Measurements from ENCODE around the gene CALN1. TPM values are rescaled to one million over a fixed set of nuclear protein-coding genes. Genes with fewer than 3 reads are reported as not detected.

Gene CALN1
- total and polyA plus RNA-seq, 9 of the 15 experiments (the other 6 are each of a cell fraction or from before 2014, with no cell fraction given): 1.4 to 7.5 (median 3.3) TPM

DNA sequence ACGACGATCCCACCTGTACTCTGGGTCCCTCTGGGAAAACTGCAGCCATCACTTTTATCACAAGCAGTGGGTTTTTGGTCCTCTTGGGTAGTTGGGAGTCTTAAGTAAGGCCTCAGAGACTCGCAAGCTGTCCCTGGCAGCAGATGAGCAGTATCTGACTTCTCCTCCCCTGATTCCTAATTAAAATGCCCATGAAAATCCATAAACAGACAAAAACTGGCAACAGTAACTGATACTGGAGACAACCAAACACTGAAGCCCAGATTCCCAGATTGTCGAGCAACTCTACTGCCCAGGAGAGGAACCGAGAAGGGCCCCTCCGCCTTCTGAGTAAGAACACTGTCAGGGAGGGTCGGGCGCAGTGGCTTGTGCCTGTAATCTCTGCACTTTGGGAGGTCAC lies 333.8 kb downstream of the CALN1 start:
- FAIRE-seq (no peak), DNase-seq (ENCODE audit: extremely low read depth in 1 of 4, low spot score in 3 of 4) (no peak), ATAC-seq (no peak)
- Histone ChIP-seq H3K27me3 (ENCODE audit: control insufficient read depth in 2 of 2, insufficient read depth in 2 of 2, low read length in 2 of 2) (peaks cover 3 to 19% of the 10 kb centered on the region in 2 experiments; a peak in 3 of 5 replicates), H3K4me3 (no peak overlapping the region), H3K4me2 (ENCODE audit: insufficient read depth, low read length) (no peak overlapping the region), H2AFZ (ENCODE audit: low read depth, low read length) (no peak overlapping the region), H3K4me1 (replicated peaks in 1 of 2; ENCODE audit: control insufficient read depth in 2 of 2, insufficient read depth in 2 of 2, low read length in 2 of 2) (no peaks in the 10 kb centered on the region), H3K9me3 (replicated peaks; ENCODE audit: control insufficient read depth, insufficient read depth, low read depth, low read length) (no peaks in the 10 kb centered on the region), H3K9me1 (ENCODE audit: control insufficient read depth, insufficient read depth, low read length) (no peaks in the 10 kb centered on the region), H3K27ac (ENCODE audit: extremely low read depth, low read depth, low read length) (no peak overlapping the region), H3K9ac (ENCODE audit: insufficient read depth in 1 of 2, low read depth in 2 of 2, low read length in 2 of 2) (no peak overlapping the region), H4K20me1 (replicated peaks; ENCODE audit: control insufficient read depth, insufficient read depth, low read length) (0 out of 2 replicates have a peak, but pooled peaks cover 5% of the 10 kb centered on the region), H3K79me2 (ENCODE audit: control insufficient read depth, insufficient read depth, low read length) (no peaks in the 10 kb centered on the region), H3K36me3 (ENCODE audit: control insufficient read depth, insufficient read depth, low read length) (no peaks in the 10 kb centered on the region)
- ChIA-PET CTCF (ENCODE audit: low intra/inter-chr PET ratio) (no interaction called here), POLR2A (interaction anchor here (0.9 kb wide), 1 partner anchor 16 kb away, joined by 3 read pairs; no protein-coding TSS in a partner anchor)
- WGBS (ENCODE audit: insufficient coverage, low coverage, missing lambda C conversion rate): 6% methylated on average over 8 of the region's 8 CpGs
- TF ChIP-seq, protein P1, sequence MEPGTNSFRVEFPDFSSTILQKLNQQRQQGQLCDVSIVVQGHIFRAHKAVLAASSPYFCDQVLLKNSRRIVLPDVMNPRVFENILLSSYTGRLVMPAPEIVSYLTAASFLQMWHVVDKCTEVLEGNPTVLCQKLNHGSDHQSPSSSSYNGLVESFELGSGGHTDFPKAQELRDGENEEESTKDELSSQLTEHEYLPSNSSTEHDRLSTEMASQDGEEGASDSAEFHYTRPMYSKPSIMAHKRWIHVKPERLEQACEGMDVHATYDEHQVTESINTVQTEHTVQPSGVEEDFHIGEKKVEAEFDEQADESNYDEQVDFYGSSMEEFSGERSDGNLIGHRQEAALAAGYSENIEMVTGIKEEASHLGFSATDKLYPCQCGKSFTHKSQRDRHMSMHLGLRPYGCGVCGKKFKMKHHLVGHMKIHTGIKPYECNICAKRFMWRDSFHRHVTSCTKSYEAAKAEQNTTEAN (CRISPR knock-in tag; IDR thresholded peaks at IDR 0.05): no peak
- TF ChIP-seq TFAM (CRISPR knock-in tag; conservative IDR thresholded peaks at IDR 0.05) (no peak), NFATC3 (IDR thresholded peaks at IDR 0.05) (no peak), KLF10 (CRISPR knock-in tag; IDR thresholded peaks at IDR 0.05) (no peak)
- TF ChIP-seq, protein P2, sequence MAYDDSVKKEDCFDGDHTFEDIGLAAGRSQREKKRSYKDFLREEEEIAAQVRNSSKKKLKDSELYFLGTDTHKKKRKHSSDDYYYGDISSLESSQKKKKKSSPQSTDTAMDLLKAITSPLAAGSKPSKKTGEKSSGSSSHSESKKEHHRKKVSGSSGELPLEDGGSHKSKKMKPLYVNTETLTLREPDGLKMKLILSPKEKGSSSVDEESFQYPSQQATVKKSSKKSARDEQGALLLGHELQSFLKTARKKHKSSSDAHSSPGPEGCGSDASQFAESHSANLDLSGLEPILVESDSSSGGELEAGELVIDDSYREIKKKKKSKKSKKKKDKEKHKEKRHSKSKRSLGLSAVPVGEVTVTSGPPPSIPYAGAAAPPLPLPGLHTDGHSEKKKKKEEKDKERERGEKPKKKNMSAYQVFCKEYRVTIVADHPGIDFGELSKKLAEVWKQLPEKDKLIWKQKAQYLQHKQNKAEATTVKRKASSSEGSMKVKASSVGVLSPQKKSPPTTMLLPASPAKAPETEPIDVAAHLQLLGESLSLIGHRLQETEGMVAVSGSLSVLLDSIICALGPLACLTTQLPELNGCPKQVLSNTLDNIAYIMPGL (CRISPR knock-in tag; IDR thresholded peaks at IDR 0.05): no peak
- intact Hi-C loops (cut with micrococcal nuclease): no loop called here
- BruUV-seq (replicated peaks): no TSS peak
- in situ Hi-C loops (cut with MboI): no loop called here
